GM10266 (cell line): ENCODE results near the gene MACC1.

Experiments
- DNase-seq: peaks from one replicate; pipeline ENCODE4 v3.0.0; 2012; ENCODE audit errors: extremely low spot score
- TF ChIP-seq, protein P1 (sequence below): IDR thresholded peaks from 2 replicates; pipeline ENCODE4 v1.5.1; 2012; ENCODE audit warnings: mild to moderate bottlenecking, low read depth; ENCODE audit not compliant: control insufficient read depth, insufficient read depth; ENCODE audit errors: missing control alignments

The MACC1 gene, protein sequence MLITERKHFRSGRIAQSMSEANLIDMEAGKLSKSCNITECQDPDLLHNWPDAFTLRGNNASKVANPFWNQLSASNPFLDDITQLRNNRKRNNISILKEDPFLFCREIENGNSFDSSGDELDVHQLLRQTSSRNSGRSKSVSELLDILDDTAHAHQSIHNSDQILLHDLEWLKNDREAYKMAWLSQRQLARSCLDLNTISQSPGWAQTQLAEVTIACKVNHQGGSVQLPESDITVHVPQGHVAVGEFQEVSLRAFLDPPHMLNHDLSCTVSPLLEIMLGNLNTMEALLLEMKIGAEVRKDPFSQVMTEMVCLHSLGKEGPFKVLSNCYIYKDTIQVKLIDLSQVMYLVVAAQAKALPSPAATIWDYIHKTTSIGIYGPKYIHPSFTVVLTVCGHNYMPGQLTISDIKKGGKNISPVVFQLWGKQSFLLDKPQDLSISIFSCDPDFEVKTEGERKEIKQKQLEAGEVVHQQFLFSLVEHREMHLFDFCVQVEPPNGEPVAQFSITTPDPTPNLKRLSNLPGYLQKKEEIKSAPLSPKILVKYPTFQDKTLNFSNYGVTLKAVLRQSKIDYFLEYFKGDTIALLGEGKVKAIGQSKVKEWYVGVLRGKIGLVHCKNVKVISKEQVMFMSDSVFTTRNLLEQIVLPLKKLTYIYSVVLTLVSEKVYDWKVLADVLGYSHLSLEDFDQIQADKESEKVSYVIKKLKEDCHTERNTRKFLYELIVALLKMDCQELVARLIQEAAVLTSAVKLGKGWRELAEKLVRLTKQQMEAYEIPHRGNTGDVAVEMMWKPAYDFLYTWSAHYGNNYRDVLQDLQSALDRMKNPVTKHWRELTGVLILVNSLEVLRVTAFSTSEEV

DNA sequence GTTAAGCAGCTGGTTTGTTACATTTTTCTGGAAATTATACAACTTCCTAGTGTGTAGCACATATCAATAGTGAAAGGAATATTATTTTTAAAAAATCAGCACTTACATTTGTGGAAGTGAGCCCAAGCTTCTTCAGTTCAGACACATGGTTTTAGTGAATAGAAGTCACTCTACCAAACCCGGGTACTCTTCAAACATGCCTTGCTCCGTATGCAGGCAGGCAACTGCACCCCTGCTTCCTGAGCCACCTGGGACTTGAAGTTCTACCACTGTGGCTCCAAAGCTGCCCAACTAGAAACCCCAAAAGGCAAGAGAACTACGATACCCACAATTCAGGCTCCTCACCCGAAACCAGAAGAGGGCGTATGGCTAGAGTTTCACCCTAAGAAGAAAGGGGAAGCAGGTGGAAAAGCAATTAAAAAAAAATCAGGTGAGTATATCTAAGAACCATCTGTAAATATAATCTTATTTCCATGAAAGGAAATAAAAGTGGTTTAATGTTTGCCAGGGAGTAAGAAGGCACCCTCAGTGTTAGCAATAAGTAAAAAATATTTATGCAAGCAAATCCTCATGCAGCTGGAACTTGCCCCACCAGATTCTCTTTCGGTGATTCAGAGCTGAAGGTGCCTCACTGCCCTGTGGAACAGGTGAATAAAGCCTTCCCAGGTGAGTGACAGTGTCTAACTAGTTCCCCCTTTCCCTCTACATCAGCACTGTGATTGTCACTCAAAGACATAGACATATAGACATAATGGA is at the start of gene MACC1:
MACC1 (minus strand) TSS at position 192 of the 756 bp plus-strand sequence. CDS start 55,522 bp downstream, outside the sequence.
- TF ChIP-seq, protein P1, sequence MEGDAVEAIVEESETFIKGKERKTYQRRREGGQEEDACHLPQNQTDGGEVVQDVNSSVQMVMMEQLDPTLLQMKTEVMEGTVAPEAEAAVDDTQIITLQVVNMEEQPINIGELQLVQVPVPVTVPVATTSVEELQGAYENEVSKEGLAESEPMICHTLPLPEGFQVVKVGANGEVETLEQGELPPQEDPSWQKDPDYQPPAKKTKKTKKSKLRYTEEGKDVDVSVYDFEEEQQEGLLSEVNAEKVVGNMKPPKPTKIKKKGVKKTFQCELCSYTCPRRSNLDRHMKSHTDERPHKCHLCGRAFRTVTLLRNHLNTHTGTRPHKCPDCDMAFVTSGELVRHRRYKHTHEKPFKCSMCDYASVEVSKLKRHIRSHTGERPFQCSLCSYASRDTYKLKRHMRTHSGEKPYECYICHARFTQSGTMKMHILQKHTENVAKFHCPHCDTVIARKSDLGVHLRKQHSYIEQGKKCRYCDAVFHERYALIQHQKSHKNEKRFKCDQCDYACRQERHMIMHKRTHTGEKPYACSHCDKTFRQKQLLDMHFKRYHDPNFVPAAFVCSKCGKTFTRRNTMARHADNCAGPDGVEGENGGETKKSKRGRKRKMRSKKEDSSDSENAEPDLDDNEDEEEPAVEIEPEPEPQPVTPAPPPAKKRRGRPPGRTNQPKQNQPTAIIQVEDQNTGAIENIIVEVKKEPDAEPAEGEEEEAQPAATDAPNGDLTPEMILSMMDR = peak; percentile 75

DNA sequence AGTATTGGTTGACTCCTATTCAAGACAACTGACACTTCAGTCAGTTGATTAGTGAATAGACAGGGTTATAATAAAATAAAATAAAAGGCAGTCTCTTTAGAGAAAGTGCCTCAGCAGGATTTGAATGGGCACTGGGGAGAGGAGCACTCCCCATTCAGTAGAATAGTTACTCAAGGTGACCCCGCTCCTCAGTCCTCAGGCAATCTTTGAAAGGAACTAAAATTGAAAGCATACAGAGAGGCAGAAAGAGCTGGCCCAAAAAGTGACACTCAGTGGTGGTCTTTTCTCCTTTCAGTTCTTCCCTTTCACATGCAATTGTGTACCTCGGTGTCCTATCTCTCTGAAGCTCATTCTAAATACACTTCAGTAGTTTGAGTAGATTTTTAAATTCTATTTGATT is 47.4 kb upstream of the MACC1 start:
- TF ChIP-seq, protein P1 = no peak
- no peak for DNase-seq

More for the DNA sequence above, at the start of gene MACC1:
- peak; percentile 31 for DNase-seq

DNA sequence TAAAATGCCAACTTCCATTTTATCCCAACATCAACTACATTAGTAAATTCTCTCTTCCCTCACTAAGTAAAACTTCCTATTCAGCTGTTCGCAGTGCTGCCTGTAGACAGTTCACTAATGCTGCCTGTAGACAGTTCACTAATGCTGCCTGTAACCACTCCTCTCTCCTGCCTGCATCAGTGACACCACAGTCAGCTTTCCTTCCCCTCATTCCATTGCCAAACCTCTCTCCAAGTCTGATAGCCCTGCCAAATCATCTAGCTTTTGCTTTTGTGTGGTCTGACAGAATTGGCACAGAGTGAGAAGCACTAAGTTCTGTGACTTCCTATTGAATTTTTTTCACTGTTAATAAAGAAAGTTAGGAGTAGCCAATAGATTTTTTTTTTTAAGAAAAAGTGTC is 43.0 kb upstream of the MACC1 start:
- TF ChIP-seq, protein P1 = no peak
- no peak for DNase-seq

DNA sequence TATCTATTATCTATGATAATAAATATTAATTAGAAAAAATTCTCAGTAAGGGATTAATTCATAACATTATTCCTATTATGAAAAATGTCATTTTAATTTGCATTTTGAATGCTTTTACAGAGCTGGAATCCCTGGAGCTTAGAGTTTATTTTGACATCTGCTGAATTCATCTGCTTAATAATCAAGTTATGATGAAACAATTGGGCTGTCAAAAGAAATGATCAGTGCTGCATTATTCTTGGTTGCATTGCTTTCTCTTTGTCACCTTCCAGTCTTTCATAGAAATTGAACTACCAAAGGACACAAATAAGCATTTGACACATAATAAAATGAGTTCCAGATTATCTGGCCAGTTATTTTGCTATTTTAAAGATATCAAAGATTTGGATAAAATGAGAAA is 40.0 kb upstream of the MACC1 start:
- DNase-seq = no peak
- TF ChIP-seq, protein P1 = no peak

DNA sequence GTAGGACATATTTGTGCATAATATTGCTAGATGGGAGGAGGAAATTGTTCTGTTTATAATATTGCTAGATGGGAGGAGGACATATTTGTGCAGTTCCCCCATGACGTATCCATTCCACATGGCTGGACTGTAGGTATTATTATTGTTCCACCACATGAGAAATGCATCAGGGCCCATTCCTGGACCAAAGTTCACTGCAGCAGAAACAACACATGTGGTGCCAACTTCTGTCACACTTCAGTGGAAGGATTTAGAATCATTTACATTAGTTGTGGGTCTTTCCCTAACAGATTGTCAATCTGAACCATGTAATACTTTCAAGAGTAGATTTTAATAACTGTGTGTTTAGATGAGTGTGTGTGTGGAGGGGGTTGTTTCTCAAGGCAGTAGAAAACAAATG is 32.7 kb upstream of the MACC1 start:
- TF ChIP-seq, protein P1 = no peak
- DNase-seq = no peak

DNA sequence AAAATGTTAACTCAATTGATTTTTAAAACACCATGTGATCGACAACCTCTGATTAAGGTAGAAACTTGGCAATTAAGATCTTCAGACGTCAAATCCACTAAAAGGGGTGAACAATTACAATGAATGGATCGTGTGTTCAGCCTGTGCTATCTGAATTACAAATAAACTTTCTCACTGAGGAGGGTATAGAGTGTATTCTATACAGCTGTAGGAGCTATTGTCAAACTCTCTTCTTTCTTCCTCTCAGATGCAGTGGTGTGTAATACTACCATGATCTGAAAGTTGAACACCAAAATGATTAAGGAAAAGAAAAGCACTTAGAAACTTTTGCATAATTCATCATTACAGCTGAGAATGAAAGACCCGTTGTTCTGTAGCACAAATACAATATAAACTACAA is 32.2 kb upstream of the MACC1 start:
- TF ChIP-seq, protein P1 = no peak
- no peak for DNase-seq
